OCI-LY1 (cell line): ENCODE results near the gene TMEM204.

Experiments
- H2AFZ ChIP-seq: fragments of 200-600 bp; sonication (generic), shearing (Covaris generic); 2 replicates; pipeline ENCODE4 v1.6.0; 2014; ENCODE audit warnings: antibody characterized with exemption, mild to moderate bottlenecking, low read length
- H3F3A ChIP-seq: fragments of 200-600 bp; sonication (generic), shearing (Covaris generic); 2 replicates; pipeline ENCODE4 v1.6.0; 2014; ENCODE audit warnings: mild to moderate bottlenecking, antibody characterized with exemption, low read length, moderate library complexity; ENCODE audit not compliant: insufficient read depth
- H3K27ac ChIP-seq: fragments of 200-600 bp; sonication (generic); 2 replicates; pipeline ENCODE4 v1.5.1; 2014; ENCODE audit warnings: low read length, mixed run types, mild to moderate bottlenecking, low read depth; ENCODE audit not compliant: poor library complexity, severe bottlenecking
- H3K27me3 ChIP-seq: fragments of 200-600 bp; sonication (generic); 2 replicates; pipeline ENCODE4 v1.6.0; 2014; ENCODE audit warnings: antibody characterized with exemption, mild to moderate bottlenecking, low read length, moderate library complexity; ENCODE audit not compliant: insufficient read depth
- H3K36me3 ChIP-seq: fragments of 200-600 bp; sonication (generic); 2 replicates; pipeline ENCODE4 v1.6.1; 2014; ENCODE audit warnings: mild to moderate bottlenecking, antibody characterized with exemption, low read length, moderate library complexity, mixed read lengths; ENCODE audit not compliant: insufficient read depth
- H3K4me1 ChIP-seq: fragments of 200-600 bp; sonication (generic); 2 replicates; pipeline ENCODE4 v1.5.1; 2014; ENCODE audit warnings: mild to moderate bottlenecking, low read length, moderate library complexity; ENCODE audit not compliant: insufficient read depth, severe bottlenecking
- H3K4me2 ChIP-seq: fragments of 200-600 bp; sonication (generic), shearing (Covaris generic); 2 replicates; pipeline ENCODE4 v1.6.1; 2014; ENCODE audit warnings: low read length
- H3K4me3 ChIP-seq: fragments of 200-600 bp; sonication (generic); 2 replicates; pipeline ENCODE4 v1.5.1; 2014; ENCODE audit warnings: low read length, low read depth, mild to moderate bottlenecking, mixed read lengths; ENCODE audit not compliant: poor library complexity, severe bottlenecking
- H3K79me2 ChIP-seq: fragments of 200-600 bp; shearing (Covaris generic); 2 replicates; pipeline ENCODE4 v1.6.1; 2016; ENCODE audit warnings: mixed run types, low read length, mixed read lengths; ENCODE audit not compliant: insufficient read depth
- H3K9ac ChIP-seq: fragments of 200-600 bp; sonication (generic), shearing (Covaris generic); 2 replicates; pipeline ENCODE4 v1.6.1; 2014; ENCODE audit warnings: mild to moderate bottlenecking, low read length, mixed read lengths
- H3K9me2 ChIP-seq: fragments of 200-600 bp; sonication (generic), shearing (Covaris generic); 2 replicates; pipeline ENCODE4 v1.6.1; 2014; ENCODE audit warnings: low read depth, mild to moderate bottlenecking, low read length, mixed read lengths
- H3K9me3 ChIP-seq: fragments of 200-600 bp; shearing (Covaris generic); 2 replicates; pipeline ENCODE4 v1.6.1; 2014; ENCODE audit warnings: low read length, mixed read lengths
- H4K20me1 ChIP-seq: fragments of 200-600 bp; sonication (generic), shearing (Covaris generic); 2 replicates; pipeline ENCODE4 v1.6.0; 2016; ENCODE audit warnings: mild to moderate bottlenecking, low read length; ENCODE audit not compliant: insufficient read depth
- EZH2 ChIP-seq: fragments of 200-600 bp; sonication (generic), shearing (Covaris generic); IDR thresholded peaks from 2 replicates; pipeline ENCODE4 v1.8.0; 2017; ENCODE audit warnings: borderline replicate concordance, mixed run types, mild to moderate bottlenecking, antibody characterized with exemption, low read length, moderate library complexity, mixed read lengths
- TF ChIP-seq, protein P1 (sequence below): fragments of 200-600 bp; sonication (generic), shearing (Covaris generic); IDR thresholded peaks from 2 replicates; pipeline ENCODE4 v1.5.1; 2017; ENCODE audit warnings: mild to moderate bottlenecking, antibody characterized with exemption, low read length, moderate library complexity, mixed read lengths

The TMEM204 gene

DNA sequence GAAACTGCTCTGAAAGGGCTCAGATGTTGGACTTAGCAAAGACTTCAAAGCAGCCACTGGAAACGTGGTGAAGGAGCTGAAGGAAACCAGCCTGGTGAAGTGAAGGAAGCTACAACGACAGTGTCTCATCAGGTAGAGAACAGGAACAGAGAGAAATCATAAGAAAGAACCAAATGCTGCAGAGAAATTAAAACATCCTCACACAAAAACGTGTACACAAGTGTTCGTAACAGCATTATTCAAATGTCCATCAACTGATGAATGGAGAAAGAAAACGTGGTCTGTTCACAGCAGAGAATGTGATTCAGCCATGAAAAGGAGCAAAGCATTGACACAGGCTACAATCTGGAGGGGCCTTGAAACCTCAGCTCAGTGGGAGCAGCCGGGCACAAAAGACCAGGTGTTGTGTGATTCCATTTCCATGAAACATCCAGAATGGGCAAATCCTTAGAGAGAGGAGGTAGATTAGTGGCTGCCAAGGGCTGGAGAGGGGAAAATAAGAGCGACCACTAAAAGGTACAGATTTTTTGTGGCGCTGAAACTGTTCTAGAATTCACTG is 51.5 kb downstream of the TMEM204 start:
- TF ChIP-seq EZH2: no peak
- TF ChIP-seq, protein P1, sequence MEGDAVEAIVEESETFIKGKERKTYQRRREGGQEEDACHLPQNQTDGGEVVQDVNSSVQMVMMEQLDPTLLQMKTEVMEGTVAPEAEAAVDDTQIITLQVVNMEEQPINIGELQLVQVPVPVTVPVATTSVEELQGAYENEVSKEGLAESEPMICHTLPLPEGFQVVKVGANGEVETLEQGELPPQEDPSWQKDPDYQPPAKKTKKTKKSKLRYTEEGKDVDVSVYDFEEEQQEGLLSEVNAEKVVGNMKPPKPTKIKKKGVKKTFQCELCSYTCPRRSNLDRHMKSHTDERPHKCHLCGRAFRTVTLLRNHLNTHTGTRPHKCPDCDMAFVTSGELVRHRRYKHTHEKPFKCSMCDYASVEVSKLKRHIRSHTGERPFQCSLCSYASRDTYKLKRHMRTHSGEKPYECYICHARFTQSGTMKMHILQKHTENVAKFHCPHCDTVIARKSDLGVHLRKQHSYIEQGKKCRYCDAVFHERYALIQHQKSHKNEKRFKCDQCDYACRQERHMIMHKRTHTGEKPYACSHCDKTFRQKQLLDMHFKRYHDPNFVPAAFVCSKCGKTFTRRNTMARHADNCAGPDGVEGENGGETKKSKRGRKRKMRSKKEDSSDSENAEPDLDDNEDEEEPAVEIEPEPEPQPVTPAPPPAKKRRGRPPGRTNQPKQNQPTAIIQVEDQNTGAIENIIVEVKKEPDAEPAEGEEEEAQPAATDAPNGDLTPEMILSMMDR: no peak
- Histone ChIP-seq H3K27ac (no peak overlapping the region), H3K4me2 (no peak overlapping the region)

GRCh38 chr16:1590366-1590765 is 56.9 kb downstream of the TMEM204 start:
- Histone ChIP-seq H3K36me3 (no peaks in the 10 kb centered on the region), H3K9ac (no peak overlapping the region), H3K4me3 (no peak overlapping the region), H3K27ac (no peak overlapping the region), H2AFZ (no peak overlapping the region), H3K9me2 (no peaks in the 10 kb centered on the region), H4K20me1 (no peaks in the 10 kb centered on the region), H3K9me3 (no peaks in the 10 kb centered on the region), H3K4me1 (no peaks in the 10 kb centered on the region), H3K4me2 (no peak overlapping the region), H3F3A (no peaks in the 10 kb centered on the region), H3K27me3 (no peaks in the 10 kb centered on the region), H3K79me2 (no peaks in the 10 kb centered on the region)
- no peak for TF ChIP-seq EZH2
- TF ChIP-seq, protein P1: no peak

More for the DNA sequence above, 51.5 kb downstream of the TMEM204 start:
- H3K9ac ChIP-seq: no peak overlapping the region
- no peaks in the 10 kb centered on the region for H3K4me1 ChIP-seq
- no peaks in the 10 kb centered on the region for H3F3A ChIP-seq
- H3K9me3 ChIP-seq: no peaks in the 10 kb centered on the region
- no peaks in the 10 kb centered on the region for H3K9me2 ChIP-seq
- H3K27me3 ChIP-seq: no peaks in the 10 kb centered on the region
- H4K20me1 ChIP-seq: no peaks in the 10 kb centered on the region
- H3K4me3 ChIP-seq: no peak overlapping the region
- H3K36me3 ChIP-seq: no peaks in the 10 kb centered on the region; the same call in 1 of the 2 replicates
- no peak overlapping the region for H2AFZ ChIP-seq
- no peaks in the 10 kb centered on the region for H3K79me2 ChIP-seq

GRCh38 chr16:1590930-1591705 is 57.7 kb downstream of the TMEM204 start:
- Histone ChIP-seq H4K20me1 (no peaks in the 10 kb centered on the region), H3K27me3 (no peaks in the 10 kb centered on the region), H3F3A (no peaks in the 10 kb centered on the region), H3K79me2 (no peaks in the 10 kb centered on the region), H3K36me3 (no peaks in the 10 kb centered on the region), H3K4me2 (no peak overlapping the region), H3K4me1 (no peaks in the 10 kb centered on the region), H3K27ac (no peak overlapping the region), H3K4me3 (no peak overlapping the region), H3K9ac (no peak overlapping the region), H3K9me3 (no peaks in the 10 kb centered on the region), H2AFZ (no peak overlapping the region), H3K9me2 (no peaks in the 10 kb centered on the region)
- no peak for TF ChIP-seq EZH2
- TF ChIP-seq, protein P1: no peak
